HG02970 (cell line): Measurements from ENCODE around the gene ZNF513.
"Not testable (repeated sequence)": the region's sequence is repeated elsewhere in the genome, so short reads cannot be mapped to it uniquely, and the experiment has no call there.

Source experiments
- ATAC-seq: cut with Tn5 transposase; IDR thresholded peaks from one replicate; pipeline ENCODE4 v1.9.1; 2021; ENCODE audit warnings: mild to moderate bottlenecking, moderate library complexity, moderate number of reproducible peaks; ENCODE audit not compliant: unreplicated experiment, low FRiP score

ZNF513 gene, protein sequence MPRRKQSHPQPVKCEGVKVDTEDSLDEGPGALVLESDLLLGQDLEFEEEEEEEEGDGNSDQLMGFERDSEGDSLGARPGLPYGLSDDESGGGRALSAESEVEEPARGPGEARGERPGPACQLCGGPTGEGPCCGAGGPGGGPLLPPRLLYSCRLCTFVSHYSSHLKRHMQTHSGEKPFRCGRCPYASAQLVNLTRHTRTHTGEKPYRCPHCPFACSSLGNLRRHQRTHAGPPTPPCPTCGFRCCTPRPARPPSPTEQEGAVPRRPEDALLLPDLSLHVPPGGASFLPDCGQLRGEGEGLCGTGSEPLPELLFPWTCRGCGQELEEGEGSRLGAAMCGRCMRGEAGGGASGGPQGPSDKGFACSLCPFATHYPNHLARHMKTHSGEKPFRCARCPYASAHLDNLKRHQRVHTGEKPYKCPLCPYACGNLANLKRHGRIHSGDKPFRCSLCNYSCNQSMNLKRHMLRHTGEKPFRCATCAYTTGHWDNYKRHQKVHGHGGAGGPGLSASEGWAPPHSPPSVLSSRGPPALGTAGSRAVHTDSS

DNA sequence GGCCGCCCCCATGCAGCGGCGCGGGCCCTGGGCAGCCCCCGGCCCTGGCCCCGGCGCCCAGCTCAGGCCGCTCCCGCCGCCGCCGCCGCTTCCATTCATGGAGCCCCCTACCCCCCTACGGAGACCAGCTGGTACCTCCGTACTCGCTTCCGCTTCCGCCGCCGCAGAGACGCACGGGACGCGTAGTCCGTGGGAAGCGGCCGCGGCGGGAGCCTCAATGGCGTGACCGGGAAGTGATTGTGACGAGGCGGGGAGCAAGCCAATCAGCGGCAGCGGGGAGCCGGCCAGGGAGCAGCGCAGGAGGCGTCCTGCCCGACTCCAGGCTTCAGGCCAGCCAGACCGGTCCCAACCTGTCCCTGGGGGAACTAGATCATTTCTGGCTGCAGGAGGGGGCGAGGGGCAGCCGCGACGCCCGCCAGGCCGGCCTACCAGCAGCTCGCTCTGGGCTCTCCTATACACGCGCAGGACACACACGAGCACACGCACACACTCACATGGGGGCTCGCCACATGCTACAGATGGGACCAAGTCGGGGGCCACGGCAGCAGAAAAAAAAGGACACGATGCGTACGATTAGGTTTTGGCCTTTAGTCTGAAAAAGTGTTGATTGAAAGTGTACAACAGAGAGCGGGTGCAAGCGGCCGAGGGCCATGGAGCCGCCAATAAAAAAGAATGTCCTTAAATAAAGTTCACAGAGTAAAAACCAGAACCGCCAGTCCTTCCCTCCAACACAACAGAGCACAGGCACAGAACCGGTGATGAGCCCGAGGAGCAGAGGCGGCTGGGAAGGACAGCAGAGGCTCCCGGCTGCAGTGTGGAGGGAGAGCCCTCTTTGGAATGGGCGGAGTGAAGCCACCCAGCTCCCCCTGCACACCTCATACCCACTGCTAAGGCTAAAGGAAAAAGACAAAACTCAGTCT lies at the start of gene ZNF513:
Gene ZNF513, minus strand, starts transcription at position 109 of the 920 bp plus-strand sequence. CDS start 208 bp downstream, outside the sequence.
- ATAC-seq = peak; percentile 73

DNA sequence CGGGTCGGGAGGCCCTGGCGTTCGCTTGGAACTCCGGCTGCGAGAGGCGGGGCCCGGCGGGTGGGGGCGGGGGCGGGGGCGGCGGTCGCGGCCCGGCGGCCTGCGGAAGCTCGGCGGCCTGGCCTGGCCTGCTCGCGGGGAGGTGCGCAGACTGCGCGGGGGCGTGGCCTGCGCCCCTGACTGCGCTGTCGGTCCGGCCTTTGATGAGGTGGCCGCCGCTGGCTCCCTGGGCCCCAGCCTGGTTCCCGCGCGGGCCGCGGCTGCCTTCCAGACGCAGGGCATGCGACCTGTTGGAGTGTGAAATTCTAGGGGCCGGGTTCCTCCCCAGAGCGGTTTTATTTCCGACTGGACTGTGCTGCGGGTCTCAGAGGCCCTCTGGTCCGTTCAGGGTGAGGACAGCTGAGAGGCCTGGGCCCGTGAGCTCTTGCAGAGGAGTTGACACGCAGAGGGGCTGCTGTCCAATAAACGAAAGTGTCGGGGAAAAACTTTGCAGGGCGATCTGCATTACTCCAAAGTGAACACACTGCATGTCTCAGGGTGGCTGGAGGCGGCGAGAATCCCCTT lies 48.5 kb upstream of the ZNF513 start:
- peak; percentile 77 for ATAC-seq

DNA sequence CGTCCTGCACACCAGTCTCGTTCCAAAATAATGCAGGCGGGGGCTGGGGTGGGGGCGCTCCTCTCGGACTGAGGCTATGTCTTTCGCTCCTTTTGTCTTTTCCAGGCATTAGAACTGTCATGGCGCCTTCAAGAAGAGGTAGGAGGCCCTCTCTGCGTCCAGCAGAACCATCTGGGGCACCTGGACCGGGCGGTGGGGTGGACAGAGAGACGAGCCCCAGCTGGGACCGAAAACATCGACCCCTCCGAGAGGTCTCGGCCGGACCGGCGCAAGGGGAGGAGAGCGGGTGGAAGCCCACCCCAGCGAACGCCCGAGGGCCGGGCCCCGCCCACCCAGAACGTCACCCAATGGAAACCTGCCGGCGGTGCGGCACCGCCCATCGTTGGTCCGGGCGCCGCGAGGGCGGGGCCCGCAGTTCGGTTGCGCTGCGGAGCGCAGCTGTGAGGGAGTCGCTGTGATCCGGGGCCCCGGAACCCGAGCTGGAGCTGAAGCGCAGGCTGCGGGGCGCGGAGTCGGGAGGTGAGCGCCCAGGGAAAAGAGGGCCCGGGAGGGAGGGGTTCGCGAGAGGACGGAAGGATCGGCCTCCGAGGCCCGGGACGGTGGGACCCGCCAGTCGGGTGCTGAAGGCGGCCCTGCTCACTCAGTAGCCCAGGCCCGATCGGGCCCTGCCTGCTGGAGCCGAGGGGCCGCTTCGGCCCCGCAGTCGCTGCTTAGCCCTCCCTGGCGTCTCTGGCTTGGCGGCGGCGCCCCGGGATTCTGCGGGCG lies 47.9 kb upstream of the ZNF513 start, which contains the start of gene NRBP1:
Gene NRBP1, plus strand, starts transcription at position 419 of the 765 bp plus-strand sequence. CDS start 4,643 bp downstream, outside the sequence.
- peak; percentile 87 for ATAC-seq

DNA sequence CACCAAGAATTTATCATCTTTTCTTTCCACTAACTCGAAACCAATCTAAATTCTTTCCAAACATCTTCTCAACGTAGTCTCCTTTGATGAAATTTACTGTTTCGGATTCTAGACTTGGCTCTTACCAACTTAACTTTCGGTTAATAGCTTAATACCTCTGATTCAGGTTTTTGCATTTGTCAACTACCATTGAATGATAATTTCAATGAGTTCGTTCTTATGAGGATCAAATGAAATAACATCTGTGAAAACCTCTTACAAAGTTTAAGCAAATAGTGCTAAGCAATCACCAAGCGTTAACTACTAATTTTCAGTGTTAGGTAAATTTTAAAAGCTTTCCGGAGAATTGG lies 47.3 kb upstream of the ZNF513 start:
- ATAC-seq = no peak

DNA sequence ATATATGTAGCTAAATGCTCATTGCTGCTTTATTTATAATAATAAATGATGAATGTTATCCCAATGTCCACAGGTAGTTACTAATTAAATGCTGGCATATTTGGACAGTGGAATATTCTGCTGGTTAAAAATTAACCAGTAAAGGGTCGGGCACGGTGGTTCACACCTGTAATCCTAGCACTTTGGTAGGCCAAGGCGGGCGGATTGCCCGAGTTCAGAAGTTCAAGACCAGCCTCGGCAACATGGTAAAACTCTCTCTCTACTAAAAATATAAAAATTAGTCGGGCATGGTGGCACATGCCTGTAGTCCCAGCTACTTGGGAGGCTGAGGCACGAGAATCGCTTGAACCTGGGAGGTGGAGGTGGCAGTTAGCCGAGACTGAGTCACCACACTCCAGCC lies 44.5 kb upstream of the ZNF513 start:
- ATAC-seq = not testable (repeated sequence)

DNA sequence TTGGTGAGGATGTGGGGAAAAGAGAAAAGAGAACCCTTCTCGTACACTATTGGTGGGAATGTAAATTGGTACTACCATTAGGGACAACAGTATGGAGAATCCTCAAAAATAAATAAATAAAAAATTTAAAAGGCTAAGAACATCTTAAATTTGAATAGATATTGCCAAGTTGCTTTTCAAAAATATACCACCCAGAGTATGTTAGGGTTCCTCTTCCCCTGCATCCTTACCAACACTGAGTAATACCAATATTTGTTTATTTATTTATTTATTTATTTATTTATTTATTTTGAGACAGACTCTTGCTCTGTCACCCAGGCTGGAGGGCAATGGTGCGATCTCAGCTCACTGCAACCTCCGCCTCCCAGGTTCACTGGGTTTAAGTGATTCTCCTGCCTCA lies 42.4 kb upstream of the ZNF513 start:
- ATAC-seq = no peak

DNA sequence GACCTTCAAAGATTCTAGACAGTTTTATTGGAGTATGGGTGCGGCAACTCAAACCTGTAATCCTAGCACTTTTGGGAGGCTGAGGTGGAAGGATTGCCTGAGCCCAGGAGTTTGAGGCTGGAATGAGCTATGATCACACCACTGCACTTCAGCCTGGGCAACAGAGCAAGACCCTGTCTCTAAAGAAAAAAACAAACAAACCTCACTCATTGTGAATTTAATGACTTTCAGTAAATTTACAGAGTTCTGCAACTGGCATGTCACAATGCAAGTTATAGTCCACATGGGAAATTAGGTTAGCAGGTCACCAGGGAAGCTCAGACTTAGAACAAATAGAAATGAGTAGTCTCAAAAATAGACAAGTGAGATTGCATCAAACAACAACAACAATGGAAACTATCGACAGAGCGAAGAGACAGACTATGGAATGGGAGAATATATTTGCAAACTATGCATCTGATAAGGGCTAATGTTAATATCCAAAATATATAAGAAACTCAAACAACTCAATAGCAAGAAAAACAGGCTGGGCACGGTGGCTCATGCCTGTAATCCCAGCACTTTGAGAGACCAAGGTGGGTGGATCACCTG lies 41.2 kb upstream of the ZNF513 start:
- no peak for ATAC-seq

DNA sequence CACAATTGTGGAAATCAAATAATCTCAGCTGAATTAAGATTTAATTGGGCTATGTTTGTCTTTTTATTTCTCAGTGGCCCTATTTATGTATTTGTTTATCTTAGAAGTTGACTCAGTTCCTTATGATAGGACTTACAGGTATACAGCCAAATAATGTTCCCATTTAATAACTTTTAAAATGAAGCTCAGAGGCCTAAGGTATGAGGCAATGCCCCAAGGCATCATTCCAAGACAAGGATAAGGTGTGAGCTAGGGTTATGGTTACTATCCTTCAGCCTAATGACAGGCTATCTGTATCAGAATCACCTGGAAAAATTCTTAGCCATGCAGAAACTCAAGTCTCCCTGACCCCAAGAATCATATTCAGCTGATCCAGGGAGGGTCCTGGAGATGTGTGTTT lies 40.5 kb upstream of the ZNF513 start:
- no peak for ATAC-seq

DNA sequence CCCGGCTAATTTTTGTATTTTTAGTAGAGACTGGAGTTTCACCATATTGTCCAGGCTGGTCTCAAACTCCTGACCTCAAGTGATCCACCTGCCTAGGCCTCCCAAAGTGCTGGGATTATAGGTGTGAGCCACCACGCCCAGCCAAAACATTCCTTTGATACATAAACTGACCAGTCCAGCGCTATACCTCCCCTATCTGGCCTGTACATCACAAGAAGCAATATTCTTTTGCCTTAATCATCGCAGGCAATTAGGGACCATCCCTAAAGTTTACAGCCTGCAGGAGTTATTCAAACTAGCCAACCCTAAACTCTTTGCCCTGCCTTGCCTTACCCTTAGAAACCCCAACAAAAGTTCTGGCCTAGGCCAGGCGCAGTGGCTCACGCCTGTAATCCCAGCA lies 35.6 kb upstream of the ZNF513 start:
- ATAC-seq = no peak

DNA sequence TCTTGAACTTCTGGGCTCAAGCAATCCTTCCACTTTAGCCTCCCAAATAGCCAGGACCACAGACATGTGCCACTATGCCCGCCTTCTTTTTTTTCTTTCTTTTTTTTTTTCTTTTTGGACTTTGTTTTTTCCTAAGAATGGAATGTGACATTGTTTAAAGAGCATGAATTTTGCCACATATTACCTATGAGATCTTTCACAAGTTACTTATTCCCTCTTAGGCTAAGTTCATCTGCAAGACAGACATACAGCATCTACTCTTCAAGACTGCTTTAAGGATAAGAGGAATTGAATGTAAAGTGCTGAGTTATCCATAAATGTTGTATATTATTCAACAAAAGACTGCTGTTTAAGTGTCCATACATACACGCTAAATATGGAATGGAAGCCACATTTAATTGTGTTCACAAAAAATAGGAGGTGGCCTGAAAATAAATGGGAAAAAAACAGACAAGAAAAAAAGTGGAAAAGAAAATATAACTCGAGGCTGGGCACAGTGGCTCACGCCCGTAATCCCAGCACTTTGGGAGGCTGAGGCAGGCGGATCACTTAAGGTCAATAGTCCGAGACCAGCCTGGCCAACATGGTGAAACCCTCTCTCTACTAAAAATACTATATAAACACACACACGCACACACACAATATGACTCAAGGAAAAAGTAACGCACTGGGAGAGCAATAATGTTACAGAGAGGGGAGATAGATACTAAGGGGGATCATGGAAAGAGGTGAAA lies 32.1 kb upstream of the ZNF513 start:
- ATAC-seq = no peak

DNA sequence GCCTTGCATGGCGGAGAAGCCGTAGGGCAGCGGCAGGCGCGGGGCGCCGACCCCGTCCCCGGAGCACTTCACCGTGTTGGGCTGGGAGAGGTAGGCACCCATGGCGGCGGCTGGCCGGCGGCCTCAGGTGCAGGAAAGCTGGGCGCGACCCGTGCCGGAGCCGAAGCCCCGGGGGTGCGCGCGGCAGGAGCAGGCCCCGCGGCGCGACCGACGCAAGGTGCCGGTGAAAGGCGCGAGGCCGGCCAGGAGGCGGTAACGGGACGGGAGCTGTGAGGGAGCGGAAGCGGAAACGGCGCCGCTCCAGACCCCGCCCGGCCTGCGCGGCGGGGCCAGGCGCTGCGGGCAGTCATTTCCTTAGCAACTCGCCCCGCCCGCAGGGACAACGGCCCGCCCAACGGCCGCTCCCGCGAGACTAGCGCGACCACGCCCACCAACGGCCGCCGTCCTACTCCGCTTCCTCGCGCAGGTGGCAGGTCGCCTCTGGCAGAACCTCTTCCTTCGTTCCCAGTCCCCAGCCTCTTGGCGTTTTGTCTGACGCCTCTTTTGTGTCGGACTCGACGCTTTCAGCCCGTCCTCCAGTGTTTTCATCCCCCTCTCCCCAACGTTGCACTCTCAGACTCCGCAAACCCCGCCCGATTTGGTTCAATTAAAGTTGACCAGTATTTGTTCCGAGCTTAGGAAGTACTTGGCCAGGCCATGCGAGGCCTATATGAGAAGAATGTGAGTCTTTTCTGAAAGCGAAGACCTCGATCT lies 29.0 kb upstream of the ZNF513 start, which contains the start of gene PPM1G:
Gene PPM1G, minus strand, starts transcription at position 271 of the 753 bp plus-strand sequence. Its CDS starts 169 bp downstream, at position 102.
- ATAC-seq = peak; percentile 95

DNA sequence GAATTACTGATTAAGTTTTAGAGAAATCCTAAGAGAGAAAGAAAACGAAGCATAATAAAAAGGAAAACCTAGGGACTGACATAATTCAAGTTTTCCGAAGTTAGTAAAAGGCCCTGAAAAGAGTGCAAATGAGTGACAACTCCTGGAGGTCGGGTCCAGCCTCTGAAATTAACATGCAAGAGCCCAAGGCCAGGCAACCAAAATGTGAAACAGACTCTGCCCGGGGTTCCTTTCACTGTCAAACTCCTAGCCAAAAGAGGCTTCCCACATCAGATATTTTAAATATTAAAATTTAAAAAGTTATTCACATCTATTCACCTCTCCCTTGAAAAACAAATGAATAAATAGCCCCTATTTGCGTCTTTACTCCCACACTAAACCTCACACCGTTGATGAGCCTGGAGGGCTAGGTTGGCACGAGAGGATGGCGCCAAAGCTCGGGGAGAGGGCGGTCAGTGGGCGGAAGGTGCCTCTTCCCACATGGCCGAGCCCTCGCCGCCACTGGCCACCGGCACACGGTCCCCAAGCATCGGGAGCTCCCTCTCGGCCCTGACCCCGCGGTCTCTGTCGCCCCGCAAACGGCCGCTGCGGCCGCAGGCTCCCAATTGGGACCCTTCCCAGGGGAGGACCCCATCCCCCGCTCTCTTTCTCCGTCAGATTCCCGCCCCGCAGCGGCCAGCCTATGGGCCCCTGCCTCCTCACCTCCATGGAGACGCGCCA lies 28.2 kb upstream of the ZNF513 start:
- ATAC-seq = peak; percentile 12

DNA sequence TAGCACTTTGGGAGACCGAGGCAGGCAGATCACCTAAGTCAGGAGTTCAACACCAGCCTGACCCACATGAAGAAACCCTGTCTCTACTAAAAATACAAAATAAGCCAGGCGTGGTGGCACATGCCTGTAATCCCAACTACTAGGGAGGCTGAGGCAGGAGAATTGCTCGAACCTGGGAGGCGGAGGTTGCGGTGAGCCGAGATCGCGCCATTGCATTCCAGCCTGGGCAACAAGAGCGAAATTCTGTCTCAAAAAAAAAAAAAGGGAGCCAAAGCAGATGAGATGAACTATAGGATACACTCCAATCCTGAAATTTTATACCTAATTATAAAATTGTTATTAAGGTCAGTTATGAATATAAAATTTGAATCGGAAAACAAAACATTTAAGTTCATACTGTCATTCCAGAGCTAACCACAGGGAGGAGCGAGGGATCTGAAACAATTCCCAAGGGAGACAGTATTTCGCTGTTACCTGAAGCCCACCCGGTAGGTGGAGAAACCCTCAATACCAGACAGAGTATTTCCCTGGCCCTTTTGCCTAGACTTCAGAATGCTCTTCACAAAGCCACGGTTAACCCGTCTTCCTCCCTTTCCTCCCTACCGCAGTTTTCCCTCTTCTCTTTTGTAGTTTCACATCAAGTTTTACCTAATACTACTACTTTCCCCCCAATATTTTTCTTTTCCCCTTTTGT lies 27.4 kb upstream of the ZNF513 start:
- no peak for ATAC-seq

DNA sequence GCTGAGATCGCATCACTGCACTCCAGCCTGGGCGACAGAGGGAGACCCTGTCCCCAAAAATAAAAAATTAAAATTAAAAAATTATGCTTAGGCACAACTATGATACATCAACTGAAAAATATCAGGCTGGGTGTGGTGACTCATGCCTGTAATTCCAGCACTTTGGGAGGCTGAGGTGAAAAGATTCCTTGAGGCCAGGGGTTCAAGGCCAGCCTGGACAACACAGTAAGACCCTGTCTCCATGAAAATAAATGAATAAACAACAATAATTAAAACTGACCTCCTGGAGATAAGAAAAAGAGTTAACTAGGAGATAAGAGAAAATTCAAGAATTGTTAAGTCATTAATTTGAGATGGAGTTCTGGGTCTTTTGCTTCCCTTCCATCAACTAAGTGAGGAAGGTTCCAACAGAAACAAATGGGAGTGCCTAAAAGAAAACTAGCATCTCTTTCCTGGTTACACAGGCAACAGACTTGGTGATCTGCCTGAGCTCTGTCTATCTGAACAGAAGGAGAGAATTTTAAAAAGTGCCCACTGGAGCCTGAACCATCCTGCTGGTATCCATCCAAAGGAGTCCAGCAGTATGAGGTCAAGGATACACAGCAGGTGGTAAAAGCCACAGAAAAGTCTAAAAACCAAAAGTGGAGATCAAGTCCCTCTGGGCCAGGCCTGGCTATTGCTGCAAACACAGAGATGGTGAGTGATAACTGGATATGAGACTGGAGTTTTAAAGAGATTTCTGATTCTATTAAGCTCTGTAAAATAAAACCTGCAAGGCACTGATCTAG lies 20.0 kb upstream of the ZNF513 start:
- ATAC-seq = no peak

DNA sequence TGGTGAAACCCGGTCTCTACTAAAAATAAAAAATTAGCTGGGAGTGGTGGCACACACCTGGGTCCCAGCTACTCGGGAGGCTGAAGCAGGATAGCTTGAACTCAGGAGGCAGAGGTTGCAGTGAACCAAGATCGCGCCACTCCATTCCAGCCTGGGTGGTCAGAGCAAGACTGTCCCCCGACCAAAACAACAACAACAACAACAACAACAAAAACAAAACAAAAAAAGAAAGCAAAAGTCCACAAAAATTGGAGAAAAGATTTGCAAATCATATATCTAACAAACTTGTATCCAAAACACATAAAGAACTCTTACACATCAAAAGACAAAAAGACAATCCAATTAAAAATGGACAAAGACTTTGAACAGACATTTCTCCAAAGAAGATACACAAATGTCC lies 18.4 kb upstream of the ZNF513 start:
- no peak for ATAC-seq

DNA sequence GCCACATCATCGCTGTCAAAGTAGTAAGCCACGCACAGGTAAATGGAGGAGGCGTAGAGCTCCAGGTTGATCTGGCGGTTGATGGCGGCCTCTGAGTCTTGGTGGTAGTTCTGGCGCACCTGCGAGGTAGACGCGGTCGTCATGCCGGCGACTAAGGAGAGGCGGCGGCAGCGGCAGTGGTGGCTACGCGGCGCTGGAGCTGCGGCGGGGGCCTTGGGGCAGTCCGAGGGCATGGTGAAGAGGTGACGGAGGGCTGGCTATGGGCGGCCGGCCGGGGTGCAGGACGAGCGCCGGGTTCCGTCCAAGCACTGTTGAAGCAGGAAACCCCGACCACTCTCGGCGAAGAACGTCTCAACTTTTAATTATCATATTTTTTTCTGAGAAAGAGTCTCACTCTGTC lies 12.7 kb upstream of the ZNF513 start:
- no peak for ATAC-seq
